Forelimb muscle (tissue), 1 donor: ENCODE results near the gene PGP. TPM values are rescaled to one million over a fixed set of nuclear protein-coding genes. Genes with fewer than 3 reads are reported as not detected.

Source experiments
- DNase-seq: peaks from one replicate; pipeline ENCODE4 v3.0.0-alpha.2; 2013; ENCODE audit warnings: low read depth
- polyA plus RNA-seq: library from polyadenylated mRNA; unstranded; fragments of 120-200 nt; gene quantifications from one replicate; pipeline ENCODE4 v1.2.1, GENCODE V29; 2013; ENCODE audit not compliant: insufficient read length

PGP gene
- polyA plus RNA-seq, 1 donor, result 15.4 TPM

DNA sequence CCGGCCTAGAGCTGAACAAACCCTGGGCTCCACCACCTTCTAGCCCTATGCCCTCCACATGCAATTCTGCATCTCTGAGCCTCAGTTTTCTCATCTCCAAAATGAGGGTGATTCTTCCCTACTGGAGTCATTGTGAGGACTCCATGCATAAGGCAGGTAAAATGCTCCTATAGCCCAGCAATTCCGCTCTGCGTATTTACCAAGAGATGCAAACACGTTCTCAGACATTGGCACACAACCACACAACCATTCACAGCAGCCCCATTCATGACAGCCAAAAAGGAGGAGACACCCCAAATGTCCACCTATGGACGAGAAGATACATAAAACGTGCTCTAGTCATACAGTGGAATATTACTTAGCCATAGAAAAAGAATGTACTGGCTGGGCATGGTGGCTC, 14.3 kb downstream of the PGP start:
- no peak for DNase-seq

DNA sequence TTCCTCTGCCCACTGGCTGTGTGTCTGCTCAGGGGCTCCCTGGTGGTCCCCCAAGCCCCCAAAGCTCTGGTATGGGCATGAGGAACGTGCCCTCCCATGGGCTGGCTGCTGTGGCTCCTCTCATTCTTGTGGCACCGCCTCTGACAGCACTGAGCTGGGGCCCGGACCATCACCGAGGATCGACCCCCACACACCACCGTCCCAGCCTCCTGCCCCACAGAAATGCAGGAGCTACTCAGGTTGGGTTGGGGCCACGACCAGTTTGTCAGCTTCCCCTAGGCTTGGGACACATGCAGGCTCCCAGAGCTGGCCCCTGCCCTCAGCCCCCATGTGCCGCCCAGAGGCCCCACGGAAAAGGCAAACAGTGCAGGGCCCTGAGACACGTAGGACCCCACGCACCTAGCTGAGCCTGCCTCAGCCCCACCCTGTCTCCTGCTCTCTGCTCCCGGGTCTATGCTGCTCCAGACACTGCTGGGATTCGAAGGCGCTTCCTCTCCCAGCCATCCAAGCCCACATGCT, 15.0 kb downstream of the PGP start:
- no peak for DNase-seq

DNA sequence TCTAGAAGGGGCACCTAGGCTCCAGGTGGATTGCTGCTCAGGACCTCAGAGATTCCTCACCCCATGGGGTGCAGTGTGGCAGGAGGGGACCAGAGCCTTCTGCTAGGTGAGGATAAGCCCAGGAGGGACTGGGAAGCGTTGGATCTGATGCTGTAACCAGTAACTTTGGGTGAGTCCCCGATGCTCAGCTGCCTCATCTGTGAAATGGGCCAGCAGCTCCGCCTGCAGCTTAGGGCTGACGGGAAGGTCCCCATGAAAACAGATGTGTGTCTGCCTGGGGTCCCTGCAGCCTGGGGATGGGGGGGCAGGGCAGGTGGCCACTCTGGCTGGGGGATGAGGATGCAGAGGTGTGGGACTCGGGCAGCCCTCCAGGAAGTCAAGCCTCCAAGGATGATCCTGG, 15.5 kb downstream of the PGP start:
- DNase-seq, result no peak

DNA sequence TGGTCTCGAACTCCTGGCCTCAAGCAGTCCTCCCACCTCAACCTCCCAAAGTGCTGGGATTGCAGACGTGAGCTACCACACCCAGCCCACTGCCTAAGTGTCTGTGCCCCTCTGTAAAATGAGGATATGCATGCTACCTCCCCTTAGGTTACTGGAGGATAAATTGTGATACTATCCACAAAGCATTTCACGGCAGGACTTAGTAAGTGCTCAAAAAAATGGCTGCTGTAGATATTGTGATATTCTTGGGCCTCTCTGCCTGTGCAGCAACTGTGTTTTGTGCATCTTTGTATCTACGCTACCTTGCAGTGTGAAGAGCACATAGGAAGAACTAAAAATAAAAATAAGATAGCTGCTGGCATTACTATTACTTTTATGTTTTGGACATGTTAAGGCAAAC, 16.4 kb downstream of the PGP start:
- no peak for DNase-seq

DNA sequence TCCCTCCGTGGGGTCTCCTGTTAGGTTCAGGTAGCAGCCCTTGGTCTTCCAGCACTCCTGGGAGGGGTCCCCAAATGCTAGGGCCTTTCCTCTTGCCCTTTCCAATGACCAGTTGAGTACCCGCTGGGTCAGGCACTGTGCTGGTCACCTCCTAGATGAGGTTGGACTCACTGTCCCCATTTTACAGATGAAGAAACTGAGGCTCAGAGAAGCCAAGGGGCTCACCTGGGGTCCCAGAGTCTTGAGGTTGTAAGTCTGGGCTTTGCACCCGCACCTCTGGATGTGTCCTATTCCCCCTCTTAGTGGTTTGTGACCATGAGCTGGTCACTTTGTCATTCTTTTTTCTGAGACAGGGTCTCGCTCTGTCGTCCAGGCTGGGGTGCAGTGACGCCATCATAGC, 16.9 kb downstream of the PGP start:
- DNase-seq, result no peak

DNA sequence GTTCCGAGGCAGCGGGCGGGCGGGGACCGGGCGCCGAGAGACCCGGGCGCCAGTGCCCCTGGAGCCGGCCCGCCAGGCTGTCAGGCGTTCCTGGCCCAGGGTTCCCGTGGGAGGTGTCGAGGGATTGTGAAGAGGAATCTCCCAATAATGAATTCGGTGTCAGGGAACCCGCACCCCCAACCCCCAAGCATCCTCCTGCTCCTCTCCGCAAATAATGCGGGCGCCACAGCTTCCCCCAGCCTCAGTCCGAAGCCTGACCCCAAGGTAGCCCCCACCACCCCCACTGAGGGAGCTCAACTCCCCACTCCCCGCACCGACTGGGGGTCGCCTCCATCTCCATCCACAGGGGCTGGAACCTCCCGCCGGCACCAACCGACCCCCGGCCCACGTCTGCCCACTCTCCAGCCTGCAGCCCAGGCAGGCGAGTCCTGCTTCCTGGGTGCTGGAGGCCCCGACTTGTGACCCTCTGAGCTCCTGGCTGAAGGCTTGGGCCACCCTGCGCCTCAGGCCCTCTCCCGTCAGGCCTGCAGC, 17.6 kb downstream of the PGP start:
- no peak for DNase-seq

DNA sequence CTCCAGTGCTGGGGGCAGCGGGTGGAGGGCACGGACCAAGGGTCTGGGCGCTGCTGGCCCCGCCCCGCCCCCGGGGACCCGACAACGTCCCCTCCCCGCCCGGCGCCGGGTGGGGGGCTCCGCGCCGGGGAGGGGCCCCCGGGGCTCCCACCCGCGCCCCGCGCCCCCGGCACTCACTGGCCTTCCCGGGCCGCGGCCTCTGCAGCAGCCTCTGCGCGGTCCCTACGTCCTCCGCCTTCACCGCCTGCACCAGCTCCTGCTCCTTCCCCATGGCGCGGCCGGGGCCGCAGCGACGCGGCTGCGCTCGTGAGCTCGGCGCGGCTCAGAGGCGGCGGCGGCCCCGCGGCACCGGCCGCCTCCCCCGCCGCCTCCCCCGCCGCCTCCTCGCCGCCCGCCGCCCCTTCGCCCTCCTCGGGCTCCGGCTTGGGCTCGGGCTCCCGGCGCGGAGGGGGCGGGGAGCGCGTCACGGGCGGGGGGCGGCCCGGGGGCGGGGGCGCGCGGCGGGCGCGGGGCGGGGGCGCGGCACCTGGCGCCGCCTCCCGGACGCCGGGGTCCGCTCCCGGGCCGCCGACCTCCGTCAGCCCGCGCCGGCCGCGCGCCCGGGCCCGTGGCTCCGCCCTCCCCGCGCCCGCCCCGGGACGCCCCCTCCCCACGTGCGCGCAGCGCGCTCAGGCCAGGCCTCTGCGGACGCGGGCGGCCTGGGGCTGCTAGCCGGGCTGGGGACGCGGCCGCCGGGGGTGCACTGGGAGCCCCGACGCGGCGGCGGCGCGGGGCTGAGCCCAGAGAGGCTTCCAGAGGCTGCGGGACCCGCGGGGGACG, 18.3 kb downstream of the PGP start, which contains the start of gene CASKIN1:
Gene CASKIN1, minus strand, starts transcription at position 444 of the 819 bp plus-strand sequence. Its CDS starts 173 bp downstream, at position 271.
- no peak for DNase-seq

DNA sequence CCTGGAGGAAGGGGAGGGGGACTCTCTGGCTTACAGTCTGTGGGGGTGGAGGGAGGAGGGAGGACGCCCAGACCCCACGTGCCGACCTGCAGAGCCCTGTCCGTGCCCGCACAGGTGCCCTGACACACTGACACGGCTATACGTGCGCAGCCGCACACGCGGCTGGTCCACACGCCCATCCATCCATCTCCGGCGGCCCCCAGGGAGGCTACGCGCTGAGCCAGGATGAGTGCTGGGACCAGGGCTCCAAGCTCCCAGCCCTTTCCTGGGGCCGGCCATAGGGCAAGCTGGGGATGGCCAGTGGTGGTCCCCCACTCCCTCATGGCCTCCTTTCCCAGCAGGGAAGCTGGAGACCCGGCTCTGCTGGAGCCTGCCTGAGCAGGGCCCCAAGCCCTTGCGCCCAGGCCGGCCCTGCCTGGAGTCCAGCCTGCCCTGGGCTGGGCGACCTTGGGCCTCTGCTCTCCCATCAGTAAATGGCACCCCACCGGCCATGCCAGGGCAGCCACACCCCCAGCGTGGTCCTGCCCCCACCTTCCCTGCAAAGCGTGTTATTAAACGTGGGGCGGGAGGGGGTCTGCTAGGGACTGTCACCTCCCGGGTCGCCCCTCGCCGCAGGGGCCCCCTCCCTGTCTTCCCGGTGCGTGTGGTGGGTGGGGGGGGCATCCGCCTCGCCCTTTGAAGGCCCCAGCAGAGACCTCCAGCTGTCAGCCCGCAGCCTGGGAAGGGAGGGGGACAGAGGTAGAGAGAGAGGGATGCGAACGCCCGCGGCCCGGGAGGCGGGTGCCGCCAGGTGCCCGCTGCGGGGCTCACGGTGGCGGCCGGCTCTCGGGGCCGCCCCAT, 19.1 kb downstream of the PGP start:
- DNase-seq, result no peak

DNA sequence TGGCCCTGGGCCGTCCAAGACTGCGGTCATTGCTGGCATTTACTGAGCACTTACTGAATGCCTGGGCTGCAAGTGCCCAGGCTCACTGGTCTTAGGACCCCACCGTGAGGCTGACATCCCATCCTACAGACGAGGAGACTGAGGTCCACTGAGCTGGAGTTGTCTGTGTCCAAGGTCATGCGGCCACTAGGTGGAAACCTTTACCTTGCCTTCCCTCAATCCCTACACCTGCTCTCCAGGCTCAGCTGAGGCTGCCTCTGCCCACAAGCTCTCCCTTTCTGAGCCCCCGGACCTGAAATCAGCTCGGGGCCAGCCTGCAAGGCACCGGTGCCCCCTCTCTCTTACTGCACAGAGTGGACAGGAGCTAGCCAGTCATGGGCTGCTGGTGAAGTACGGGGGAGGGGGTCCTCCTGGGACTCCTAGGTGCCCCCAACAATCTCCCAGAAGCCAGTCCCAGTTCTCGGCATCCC, 19.8 kb downstream of the PGP start:
- no peak for DNase-seq

DNA sequence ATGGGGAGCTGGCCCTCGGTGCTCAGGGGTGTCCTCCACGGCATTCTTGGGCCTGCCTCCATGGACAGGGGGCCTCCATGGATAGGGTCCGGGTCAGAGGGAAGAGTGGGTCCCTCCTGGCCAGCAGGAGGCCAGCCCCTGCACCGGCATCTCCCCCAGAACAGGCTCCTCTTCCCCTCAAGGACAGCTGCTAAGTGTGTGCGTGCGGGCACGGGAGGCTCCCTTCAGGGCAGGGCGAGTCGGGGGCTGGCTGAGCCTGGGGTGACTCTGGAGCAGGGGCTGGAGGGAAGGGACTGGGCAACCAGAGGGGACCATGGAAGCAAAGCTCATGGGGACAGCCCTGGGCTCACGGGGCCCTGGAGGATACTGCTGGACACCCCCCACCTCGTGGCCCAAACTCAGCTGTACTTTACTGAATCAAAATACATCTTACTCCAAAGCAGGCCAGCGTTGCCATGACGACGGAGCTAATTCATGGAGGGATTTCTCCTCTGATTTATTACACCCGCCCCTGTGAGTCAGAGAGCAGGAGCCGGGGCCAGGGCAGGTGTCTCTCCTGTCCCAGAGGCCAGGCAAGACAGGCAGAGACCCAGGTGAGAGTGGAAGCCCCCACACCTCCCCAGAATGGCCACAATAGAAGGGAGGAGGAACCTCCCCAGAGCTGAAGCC, 20.3 kb downstream of the PGP start:
- DNase-seq, result no peak

DNA sequence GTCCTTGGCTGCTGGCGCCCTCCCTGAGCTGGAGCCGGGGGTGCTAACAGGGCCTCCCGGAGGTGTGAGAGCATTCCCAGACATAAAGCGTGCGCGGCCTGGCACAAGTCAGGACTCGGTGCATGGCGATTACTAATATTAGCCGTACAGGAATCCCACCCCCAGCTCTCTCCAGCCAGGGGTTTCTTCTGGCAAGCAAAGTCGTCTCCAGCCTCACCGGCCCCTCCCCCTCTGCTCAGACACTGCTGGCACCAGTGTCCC, 23.3 kb downstream of the PGP start:
- DNase-seq, result no peak

DNA sequence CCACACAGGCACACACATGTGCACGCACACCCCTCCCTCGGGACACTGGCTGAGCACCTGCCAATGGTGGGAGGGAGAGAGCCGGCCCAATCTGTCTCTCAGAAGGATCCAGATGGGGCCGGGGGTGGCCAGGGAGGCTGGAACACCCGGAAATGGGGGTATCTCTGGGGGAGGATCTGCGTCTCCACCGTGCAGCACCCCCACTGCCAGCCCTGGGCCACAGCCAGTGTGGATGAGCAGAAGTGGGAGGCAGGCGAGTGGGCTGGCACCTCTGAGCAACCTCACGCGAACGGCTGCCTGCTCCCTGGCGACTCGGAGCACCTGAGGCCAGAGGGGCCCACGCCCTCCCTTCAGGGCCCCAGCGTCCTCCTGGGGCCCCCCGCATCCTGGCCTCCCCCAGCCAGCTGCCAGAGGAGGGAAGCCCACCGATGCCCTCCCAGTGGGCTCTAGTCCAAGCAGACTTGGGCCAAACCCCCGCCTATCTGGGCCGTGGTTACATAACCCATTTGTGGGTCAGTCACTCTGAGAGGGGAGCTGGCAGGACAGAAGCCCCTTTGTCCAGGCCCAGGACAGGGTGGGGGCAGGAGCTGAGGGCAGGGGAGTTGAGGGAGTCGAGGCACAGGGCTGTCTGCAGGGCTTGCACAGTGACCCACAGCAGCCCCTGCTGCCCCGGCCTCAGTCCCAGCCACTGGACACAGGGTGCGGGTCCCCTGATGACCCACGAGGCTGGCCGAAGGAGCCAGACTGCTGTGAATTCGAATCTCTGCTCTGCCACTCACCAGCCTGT, 23.8 kb downstream of the PGP start:
- no peak for DNase-seq

DNA sequence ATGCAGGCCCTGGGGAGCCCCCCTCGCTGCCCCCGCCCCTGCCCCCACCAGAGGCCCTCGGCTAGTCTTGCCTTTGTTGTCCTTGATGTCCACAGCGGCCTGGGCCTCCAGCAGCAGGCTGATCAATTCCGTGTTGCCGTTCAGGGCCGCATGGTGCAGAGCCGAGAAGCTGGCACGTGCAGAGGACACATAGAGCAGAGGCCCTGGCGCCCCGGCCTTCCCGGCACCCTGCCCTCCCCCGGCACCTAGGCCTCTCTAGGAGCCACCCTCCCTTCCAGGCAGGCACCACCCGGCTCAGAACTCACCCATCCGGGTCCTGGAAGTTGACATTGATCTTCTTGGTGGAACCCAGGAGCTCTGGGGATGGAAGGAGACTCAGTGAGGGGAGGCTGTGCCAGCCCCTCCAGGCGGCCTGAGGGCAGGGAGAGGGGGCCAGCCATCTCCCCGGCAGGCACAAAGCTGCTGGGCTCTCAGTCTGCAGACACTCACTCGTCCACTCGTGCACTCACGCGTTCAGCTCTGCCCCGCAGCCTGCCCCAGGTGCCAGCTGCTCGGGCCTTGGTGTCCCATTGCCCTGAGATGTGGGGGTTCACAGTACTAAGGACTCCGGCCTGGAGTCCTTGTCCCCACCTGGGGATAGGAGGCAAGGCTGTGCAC, 24.5 kb downstream of the PGP start:
- no peak for DNase-seq

DNA sequence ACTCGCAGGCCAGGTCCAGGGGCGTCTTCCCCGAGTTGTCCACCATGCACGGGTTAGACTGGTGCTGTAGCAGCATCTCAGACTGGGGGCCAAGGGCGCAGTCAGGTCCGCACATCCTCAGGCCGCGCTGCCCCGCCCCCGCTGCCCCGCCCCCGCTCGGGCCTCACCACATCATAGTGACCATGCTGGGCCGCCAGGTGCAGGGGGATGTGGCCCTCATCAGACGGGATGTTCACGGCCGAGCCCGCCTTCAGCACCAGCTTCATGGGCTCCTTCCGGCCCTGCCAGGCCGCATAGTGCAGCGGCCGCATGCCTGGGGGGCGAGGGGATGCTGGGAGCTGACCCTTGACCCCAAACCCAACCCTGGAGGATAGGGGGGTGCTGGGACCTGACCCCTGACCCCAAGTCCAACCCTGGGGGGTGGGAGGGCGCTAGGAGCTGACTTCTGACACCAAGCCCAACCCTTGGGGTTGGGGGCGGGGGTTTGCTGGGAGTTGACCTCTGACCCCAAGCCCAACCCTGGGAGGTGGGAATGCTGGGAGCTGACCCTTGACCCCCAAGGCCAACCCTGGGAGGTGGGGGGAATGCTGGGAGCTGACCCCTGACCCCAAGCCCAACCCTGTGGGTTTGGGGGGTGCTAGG, 25.3 kb downstream of the PGP start:
- DNase-seq, result no peak

DNA sequence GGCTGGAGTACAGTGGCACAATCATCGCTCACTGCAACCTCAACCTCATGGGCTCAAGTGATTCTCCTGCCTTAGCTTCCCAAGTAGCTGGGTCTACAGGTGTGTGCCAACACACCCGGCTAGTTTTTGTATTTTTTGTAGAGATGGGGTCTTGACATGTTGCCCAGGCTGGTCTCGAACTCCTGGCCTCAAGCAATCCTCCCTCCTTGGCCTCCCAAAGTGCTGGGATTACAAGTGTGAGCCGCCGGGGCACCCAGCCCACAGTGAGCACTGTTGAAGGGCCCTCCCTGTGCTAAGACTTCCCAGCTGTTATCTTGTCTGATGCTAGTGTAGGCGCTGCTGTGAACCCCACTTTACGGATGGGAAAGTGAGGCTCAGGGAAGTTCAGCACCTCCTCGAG, 26.2 kb downstream of the PGP start:
- DNase-seq, result no peak

DNA sequence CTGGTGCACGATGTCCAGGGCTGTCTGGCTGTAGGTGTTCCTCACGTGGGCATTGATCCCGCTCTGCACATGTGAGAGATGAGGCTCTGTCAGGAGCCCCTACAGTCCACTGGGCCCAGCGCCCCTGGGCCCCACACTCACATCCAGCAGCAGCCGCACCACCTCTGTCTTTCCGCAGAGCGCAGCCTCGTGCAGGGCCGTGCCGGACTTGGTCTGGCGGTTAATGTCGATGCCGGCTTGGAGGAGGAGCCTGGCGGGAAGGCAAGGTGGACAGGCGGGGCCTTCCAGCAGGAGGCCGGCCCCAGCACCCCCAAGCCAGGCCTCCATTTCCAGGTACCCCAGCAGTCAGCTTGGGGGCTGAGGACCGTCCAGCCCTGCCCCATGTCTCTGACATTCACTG, 27.4 kb downstream of the PGP start:
- DNase-seq, result no peak

DNA sequence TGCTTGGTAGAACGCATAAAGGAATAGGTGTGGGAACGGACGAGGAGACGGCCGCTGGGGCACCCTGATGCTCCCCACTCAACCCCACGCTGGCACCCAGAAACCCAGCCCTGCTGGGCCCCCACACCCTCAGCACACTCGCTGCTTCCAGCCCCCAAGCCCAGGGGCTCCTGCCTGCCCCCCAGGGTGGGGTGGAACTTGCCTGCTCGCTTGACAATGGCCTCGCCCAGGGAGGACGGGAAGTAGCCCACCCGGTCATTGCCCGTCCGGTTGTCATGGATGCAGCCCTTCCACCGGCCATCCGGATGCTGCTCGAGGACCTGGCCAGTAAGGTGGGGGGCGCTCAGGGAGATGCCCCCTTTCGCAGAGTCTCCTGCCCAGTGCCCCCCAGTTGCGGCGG, 28.1 kb downstream of the PGP start:
- no peak for DNase-seq

DNA sequence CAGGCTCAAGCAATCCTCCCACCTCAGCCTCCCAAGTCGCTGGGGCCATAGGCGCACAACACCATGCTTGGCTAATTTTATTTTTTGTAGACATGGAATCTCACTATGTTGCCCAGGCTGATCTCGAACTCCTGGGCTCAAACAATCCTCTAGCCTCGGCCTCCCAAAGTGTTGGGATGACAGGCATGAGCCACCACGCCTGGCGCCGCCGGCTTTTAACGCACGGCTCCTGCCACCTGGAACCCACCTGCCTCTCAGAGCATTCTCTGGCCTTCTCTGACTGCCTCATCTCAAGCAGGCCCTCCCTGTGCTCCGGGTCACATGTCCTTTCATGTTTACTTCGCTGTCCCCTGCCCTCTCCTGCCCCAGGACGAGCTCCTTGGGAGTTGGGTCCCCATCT, 28.6 kb downstream of the PGP start:
- DNase-seq, result no peak

DNA sequence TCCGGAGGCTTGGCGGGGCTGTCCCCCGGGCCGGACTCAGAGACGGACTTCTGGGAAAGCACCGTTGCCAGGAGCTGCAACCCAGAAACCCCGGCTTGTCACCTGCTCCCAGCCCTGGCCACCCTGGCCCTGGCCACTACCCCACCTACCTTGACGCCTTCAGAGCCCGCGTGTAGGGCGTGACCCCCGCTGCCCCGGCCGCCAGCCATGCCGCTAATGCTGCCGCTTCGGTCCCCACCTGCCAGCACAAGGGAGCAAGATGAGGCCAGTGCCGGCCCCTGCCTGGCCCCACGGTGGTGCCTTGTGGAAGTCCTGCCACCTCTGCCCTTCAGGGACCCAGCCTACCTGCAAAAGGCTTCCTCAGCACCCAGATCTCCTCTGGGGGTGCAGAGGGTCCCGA, 29.7 kb downstream of the PGP start:
- no peak for DNase-seq

DNA sequence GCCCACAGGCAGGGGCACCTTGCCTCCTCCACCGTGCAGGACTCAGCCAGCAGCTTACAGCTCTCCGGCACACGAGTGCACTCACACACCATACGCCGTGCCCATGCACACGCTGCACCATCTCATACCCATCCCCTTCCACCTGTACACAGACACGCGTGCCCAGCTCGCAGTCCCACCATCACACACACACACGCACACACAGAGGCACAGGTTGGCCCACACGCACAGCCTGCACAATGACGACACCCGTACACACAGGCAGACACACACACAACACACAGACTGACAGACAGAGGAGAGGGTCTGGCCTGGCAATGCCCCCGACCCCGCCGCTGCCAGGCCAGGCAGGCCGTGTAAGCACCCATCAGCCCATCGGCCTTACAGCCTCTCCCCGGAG, 30.3 kb downstream of the PGP start:
- no peak for DNase-seq
